WTC11 (cell line): ENCODE measurements around the gene ZNF568. TPM values are rescaled to one million over a fixed set of nuclear protein-coding genes. Genes with fewer than 3 reads are reported as not detected.

ENCODE experiments used
- ATAC-seq: fragments of 200-7000 bp; cut with Tn5 transposase; 2 replicates; pipeline ENCODE4 v1.10.0; 2021; ENCODE audit warnings: mild to moderate bottlenecking, moderate library complexity
- CTCF ChIA-PET: fragments of 300-600 bp; sonication (Branson Sonifier 250); formaldehyde crosslinking; loops from one replicate; lab custom pipeline; 2021; ENCODE audit warnings: antibody characterized with exemption; lab: Charles Lee
- POLR2A ChIA-PET: fragments of 350-600 bp; sonication (Branson Sonifier 250); formaldehyde crosslinking; loops from one replicate; lab custom pipeline; 2021; ENCODE audit warnings: antibody characterized with exemption; lab: Charles Lee
- DNase-seq: peaks from one replicate; pipeline ENCODE4 v3.0.0; 2021; ENCODE audit warnings: low spot score
- H3K27ac Mint-ChIP-seq: 2 replicates; pipeline ENCODE4 v1.8.0; 2021; ENCODE audit warnings: mixed read lengths
- H3K27me3 Mint-ChIP-seq: 2 replicates; pipeline ENCODE4 v1.8.0; 2021; ENCODE audit warnings: low read depth, mild to moderate bottlenecking, moderate library complexity, mixed read lengths
- H3K36me3 Mint-ChIP-seq: 2 replicates; pipeline ENCODE4 v1.8.0; 2021; ENCODE audit warnings: mixed read lengths
- H3K4me1 Mint-ChIP-seq: 2 replicates; pipeline ENCODE4 v1.8.0; 2022; ENCODE audit warnings: mixed read lengths
- H3K4me3 Mint-ChIP-seq: 2 replicates; pipeline ENCODE4 v1.8.0; 2021; ENCODE audit warnings: mild to moderate bottlenecking, moderate library complexity, mixed read lengths
- H3K9me3 Mint-ChIP-seq: 2 replicates; pipeline ENCODE4 v1.8.0; 2021; ENCODE audit warnings: mixed read lengths
- ARID4B ChIP-seq: sonication (generic); formaldehyde crosslinking; IDR thresholded peaks from 2 replicates; pipeline ENCODE4 v1.8.0; 2023; ENCODE audit warnings: missing genetic modification reagents, mild to moderate bottlenecking, borderline replicate concordance
- CREB1 ChIP-seq: sonication (generic); formaldehyde crosslinking; IDR thresholded peaks from 2 replicates; pipeline ENCODE4 v1.8.0; 2023; ENCODE audit warnings: mild to moderate bottlenecking, missing genetic modification reagents
- CTCF ChIP-seq: fragments of 200-600 bp; IDR thresholded peaks from 2 replicates; pipeline ENCODE4 v1.8.0; 2022; ENCODE audit warnings: antibody characterized with exemption
- E2F5 ChIP-seq: sonication (generic); formaldehyde crosslinking; IDR thresholded peaks from 2 replicates; pipeline ENCODE4 v1.8.1; 2022; ENCODE audit warnings: mild to moderate bottlenecking, moderate library complexity, missing genetic modification reagents
- ELF4 ChIP-seq: sonication (generic); formaldehyde crosslinking; IDR thresholded peaks from 2 replicates; pipeline ENCODE4 v1.8.1; 2022; ENCODE audit warnings: low read depth, mild to moderate bottlenecking, moderate library complexity, missing genetic modification reagents
- EMX1 ChIP-seq: fragments of 250-450 bp; sonication (Bioruptor Pico); IDR thresholded peaks from 2 replicates; pipeline ENCODE4 v1.8.0; 2021; ENCODE audit warnings: mild to moderate bottlenecking
- ERG ChIP-seq: fragments of 250-450 bp; sonication (Bioruptor Pico); IDR thresholded peaks from 2 replicates; pipeline ENCODE4 v1.8.0; 2021; ENCODE audit warnings: mild to moderate bottlenecking
- FOXJ3 ChIP-seq: sonication (generic); formaldehyde crosslinking; IDR thresholded peaks from 2 replicates; pipeline ENCODE4 v1.9.0; 2021; ENCODE audit warnings: missing genetic modification reagents, mild to moderate bottlenecking, borderline replicate concordance
- JUN ChIP-seq: sonication (generic); formaldehyde crosslinking; IDR thresholded peaks from 2 replicates; pipeline ENCODE4 v1.8.0; 2023; ENCODE audit warnings: mild to moderate bottlenecking, missing genetic modification reagents
- KAT7 ChIP-seq: sonication (generic); formaldehyde crosslinking; IDR thresholded peaks from 2 replicates; pipeline ENCODE4 v1.8.1; 2023; ENCODE audit warnings: missing genetic modification reagents, mild to moderate bottlenecking, borderline replicate concordance
- NFATC4 ChIP-seq: fragments of 250-450 bp; sonication (Bioruptor Pico); IDR thresholded peaks from 2 replicates; pipeline ENCODE4 v1.9.0; 2021; ENCODE audit warnings: mild to moderate bottlenecking
- NFYB ChIP-seq: sonication (generic); formaldehyde crosslinking; conservative IDR thresholded peaks from 2 replicates; pipeline ENCODE4 v1.8.0; 2022; ENCODE audit warnings: low read depth, missing genetic modification reagents
- NR1H2 ChIP-seq: sonication (generic); formaldehyde crosslinking; IDR thresholded peaks from 2 replicates; pipeline ENCODE4 v1.9.0; 2021; ENCODE audit warnings: mild to moderate bottlenecking, moderate library complexity, missing genetic modification reagents
- PRDM15 ChIP-seq: sonication (generic); formaldehyde crosslinking; IDR thresholded peaks from 2 replicates; pipeline ENCODE4 v1.8.0; 2022; ENCODE audit warnings: missing genetic modification reagents
- PREB ChIP-seq: sonication (generic); formaldehyde crosslinking; IDR thresholded peaks from 2 replicates; pipeline ENCODE4 v1.8.1; 2022; ENCODE audit warnings: mild to moderate bottlenecking, missing genetic modification reagents, moderate library complexity, borderline replicate concordance
- SMAD3 ChIP-seq: sonication (generic); formaldehyde crosslinking; IDR thresholded peaks from 2 replicates; pipeline ENCODE4 v1.8.0; 2022; ENCODE audit warnings: missing genetic modification reagents, mild to moderate bottlenecking, borderline replicate concordance
- SP1 ChIP-seq: sonication (generic); formaldehyde crosslinking; conservative IDR thresholded peaks from 2 replicates; pipeline ENCODE4 v1.8.1; 2022; ENCODE audit warnings: missing genetic modification reagents
- TEAD4 ChIP-seq: sonication (generic); formaldehyde crosslinking; IDR thresholded peaks from 2 replicates; pipeline ENCODE4 v1.8.0; 2022; ENCODE audit warnings: mild to moderate bottlenecking, missing genetic modification reagents
- ZNF232 ChIP-seq: sonication (generic); formaldehyde crosslinking; IDR thresholded peaks from 2 replicates; pipeline ENCODE4 v1.8.0; 2022; ENCODE audit warnings: mild to moderate bottlenecking, missing genetic modification reagents
- ZNF263 ChIP-seq: sonication (generic); formaldehyde crosslinking; IDR thresholded peaks from 2 replicates; pipeline ENCODE4 v1.8.1; 2022; ENCODE audit warnings: low read depth, mild to moderate bottlenecking, moderate library complexity, missing genetic modification reagents
- ZNF317 ChIP-seq: sonication (generic); formaldehyde crosslinking; IDR thresholded peaks from 2 replicates; pipeline ENCODE4 v1.8.1; 2023; ENCODE audit warnings: low read depth, mild to moderate bottlenecking, moderate library complexity, missing genetic modification reagents, borderline replicate concordance
- ZNF396 ChIP-seq: fragments of 250-450 bp; sonication (Bioruptor Pico); IDR thresholded peaks from 2 replicates; pipeline ENCODE4 v1.8.0; 2021; ENCODE audit warnings: mild to moderate bottlenecking, moderate library complexity, borderline replicate concordance
- ZNF423 ChIP-seq: fragments of 250-450 bp; sonication (Bioruptor Pico); IDR thresholded peaks from 2 replicates; pipeline ENCODE4 v2.1.2; 2022; ENCODE audit warnings: mild to moderate bottlenecking, moderate library complexity
- ZSCAN18 ChIP-seq: fragments of 250-450 bp; sonication (Bioruptor Pico); IDR thresholded peaks from 2 replicates; pipeline ENCODE4 v2.1.2; 2022; ENCODE audit warnings: mild to moderate bottlenecking, moderate library complexity
- total RNA-seq: library from RNA; stranded (reverse); gene quantifications from 3 replicates; pipeline ENCODE4 v1.2.3, GENCODE V29; 2021

The ZNF568 gene
- total RNA-seq, 1 experiment from 2014 or later: 10.5 TPM

GRCh38 chr19:36997843-36998235 lies 81.7 kb downstream of the ZNF568 start (continued):
- TF ChIP-seq CTCF (no peak), ERG (no peak), NFATC4 (no peak), FOXJ3 (no peak), ZSCAN18 (CRISPR knock-in tag) (no peak), CREB1 (no peak), PREB (CRISPR knock-in tag) (no peak), KAT7 (CRISPR knock-in tag) (no peak), ELF4 (CRISPR knock-in tag) (no peak), ZNF232 (CRISPR knock-in tag) (no peak)

- POLR2A ChIA-PET: no interaction called here
- H3K4me3 Mint-ChIP-seq: no peak overlapping the region
- no peak for ATAC-seq
- no peak overlapping the region for H3K27ac Mint-ChIP-seq
- CTCF ChIA-PET: no interaction called here
- H3K36me3 Mint-ChIP-seq: peaks cover 35% of the 10 kb centered on the region
- no peak for DNase-seq
- peaks cover 45% of the 10 kb centered on the region for H3K9me3 Mint-ChIP-seq
- H3K27me3 Mint-ChIP-seq: no peaks in the 10 kb centered on the region
- no peaks in the 10 kb centered on the region for H3K4me1 Mint-ChIP-seq
- TF ChIP-seq SP1 (CRISPR knock-in tag) (no peak), ZNF423 (CRISPR knock-in tag) (no peak), E2F5 (CRISPR knock-in tag) (no peak), ARID4B (no peak), ZNF317 (CRISPR knock-in tag) (no peak), CREB1 (no peak), EMX1 (CRISPR knock-in tag) (no peak), TEAD4 (CRISPR knock-in tag) (no peak), NFYB (no peak), ZNF263 (CRISPR knock-in tag) (no peak), FOXJ3 (no peak), JUN (CRISPR knock-in tag) (no peak), PRDM15 (CRISPR knock-in tag) (no peak), NR1H2 (CRISPR knock-in tag) (no peak), ZNF396 (CRISPR knock-in tag) (no peak), SMAD3 (CRISPR knock-in tag) (no peak)
Observed at GRCh38 chr19:36999313-36999712, 83.2 kb downstream of the ZNF568 start.
